Karpas-422 (cell line): ENCODE results near the gene ITGB2. TPM values are rescaled to one million over a fixed set of nuclear protein-coding genes. Genes with fewer than 3 reads are reported as not detected.

Experiments used
- DNase-seq: peaks from one replicate; pipeline ENCODE4 v3.0.0-alpha.2; 2015
- H2AFZ ChIP-seq: fragments of 200-600 bp; sonication (generic); 2 replicates; pipeline ENCODE4 v1.6.1; 2014; ENCODE audit warnings: antibody characterized with exemption, low read length, mixed read lengths
- H3K27ac ChIP-seq: fragments of 200-600 bp; sonication (generic); 2 replicates; pipeline ENCODE4 v1.5.1; 2014; ENCODE audit warnings: mild to moderate bottlenecking, low read length, moderate library complexity
- H3K27me3 ChIP-seq: fragments of 200-600 bp; sonication (generic); 2 replicates; pipeline ENCODE4 v1.6.1; 2014; ENCODE audit warnings: low read length, mixed read lengths
- H3K36me3 ChIP-seq: fragments of 200-600 bp; sonication (generic); 2 replicates; pipeline ENCODE4 v1.6.1; 2014; ENCODE audit warnings: low read length, mixed read lengths; ENCODE audit not compliant: insufficient read depth
- H3K4me1 ChIP-seq: fragments of 200-600 bp; sonication (generic); 2 replicates; pipeline ENCODE4 v1.6.1; 2014; ENCODE audit warnings: mild to moderate bottlenecking, low read length, mixed read lengths
- H3K4me2 ChIP-seq: fragments of 200-600 bp; sonication (generic); 2 replicates; pipeline ENCODE4 v1.6.1; 2014; ENCODE audit warnings: low read length, low read depth, mild to moderate bottlenecking; ENCODE audit not compliant: poor library complexity, severe bottlenecking
- H3K4me3 ChIP-seq: fragments of 200-600 bp; sonication (generic); 2 replicates; pipeline ENCODE4 v1.5.1; 2014; ENCODE audit warnings: mild to moderate bottlenecking, antibody characterized with exemption, low read length, mixed read lengths
- H3K79me2 ChIP-seq: fragments of 200-600 bp; sonication (generic); 2 replicates; pipeline ENCODE4 v1.6.1; 2014; ENCODE audit warnings: mild to moderate bottlenecking, low read length, mixed read lengths
- H3K9ac ChIP-seq: fragments of 200-600 bp; sonication (generic); 2 replicates; pipeline ENCODE4 v1.6.0; 2014; ENCODE audit warnings: low read length
- H3K9me2 ChIP-seq: fragments of 200-600 bp; sonication (generic), shearing (Covaris generic); replicated peaks from 2 replicates; pipeline ENCODE4 v1.6.0; 2014; ENCODE audit warnings: mild to moderate bottlenecking, low read length, moderate library complexity; ENCODE audit not compliant: insufficient read depth
- H3K9me3 ChIP-seq: fragments of 300-700, 200-600 bp; sonication (generic); 2 replicates; pipeline ENCODE4 v1.6.1; 2014; ENCODE audit warnings: low read length, mixed read lengths
- H4K20me1 ChIP-seq: fragments of 200-600 bp; sonication (generic); 2 replicates; pipeline ENCODE4 v1.6.1; 2014; ENCODE audit warnings: mild to moderate bottlenecking, antibody characterized with exemption, low read length, low read depth; ENCODE audit not compliant: insufficient read depth
- total RNA-seq: library from RNA; depleted of rRNA; stranded (reverse); fragments of >200 nt; shearing (Covaris generic); gene quantifications from 2 replicates; pipeline ENCODE4 v1.2.3, GENCODE V29; 2014; ENCODE audit warnings: low replicate concordance

ITGB2 gene
- total RNA-seq, 1 experiment from 2014 or later = 252 TPM

DNA sequence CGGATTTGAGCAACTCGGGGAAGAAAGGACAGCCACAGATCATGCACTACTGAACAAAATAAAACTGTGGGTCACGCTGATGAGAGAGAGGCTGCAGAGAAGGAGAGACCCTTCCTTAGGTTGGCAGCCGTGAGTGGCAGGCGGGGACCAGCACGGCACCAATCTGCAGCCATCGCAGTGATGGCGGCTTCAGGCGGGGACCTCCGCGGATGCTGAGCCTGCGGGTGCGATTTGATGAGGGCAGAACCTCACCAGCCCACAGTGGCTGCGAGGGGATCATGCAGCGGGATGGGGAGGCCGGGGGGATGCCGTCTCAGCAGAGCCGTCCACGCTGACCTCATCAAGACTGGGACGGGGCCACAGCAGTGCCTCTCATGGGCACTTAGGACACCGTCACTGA lies 11.8 kb downstream of the ITGB2 start:
- peaks cover 64% of the 10 kb centered on the region for H3K4me1 ChIP-seq

DNA sequence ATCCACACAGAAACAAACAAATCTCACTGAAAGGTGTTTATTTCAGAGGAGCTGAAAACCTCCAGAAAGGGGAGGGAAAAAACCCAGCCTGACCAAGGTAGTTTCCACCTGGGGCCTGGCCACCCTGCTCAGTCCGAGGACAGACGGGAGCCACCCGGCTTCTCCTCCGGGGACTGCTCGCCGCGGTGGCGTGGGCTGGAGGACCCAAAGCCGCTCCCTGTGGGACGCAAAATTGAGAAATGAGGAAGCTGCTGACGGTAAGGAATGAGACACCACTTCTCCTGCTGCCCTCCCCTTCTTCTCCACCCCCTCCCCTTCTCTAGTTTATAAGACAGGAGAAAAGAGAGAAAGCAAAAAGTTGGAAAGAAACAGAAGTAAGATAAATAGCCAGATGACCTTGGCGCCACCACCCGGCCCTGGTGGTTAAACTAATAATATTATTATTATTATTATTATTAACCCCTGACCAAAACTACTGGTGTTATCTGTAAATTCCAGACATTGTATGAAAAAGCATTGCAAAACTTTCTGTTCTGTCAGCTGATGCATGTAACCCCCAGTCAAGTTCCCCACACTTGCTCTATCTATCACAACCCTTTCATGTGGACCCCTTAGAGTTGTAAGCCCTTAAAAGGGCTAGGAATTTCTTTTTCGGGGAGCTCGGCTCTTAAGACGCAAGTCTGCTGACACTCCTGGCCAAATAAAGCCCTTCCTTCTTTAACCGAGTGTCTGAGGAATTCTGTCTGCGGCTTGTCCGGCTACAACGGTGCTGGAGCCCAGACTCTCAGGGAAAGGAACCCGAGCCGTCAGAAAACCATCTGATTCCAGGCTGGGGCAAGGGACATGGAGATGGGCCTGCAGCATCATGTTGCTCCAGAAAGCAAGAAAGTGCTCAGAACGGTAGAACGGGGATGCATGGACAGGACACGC lies 12.5 kb downstream of the ITGB2 start:
- H3K79me2 ChIP-seq = peaks cover 15% of the 10 kb centered on the region
- H3K9ac ChIP-seq = peak overlapping the region; percentile 45
- no peaks in the 10 kb centered on the region for H3K27me3 ChIP-seq
- H3K4me2 ChIP-seq = peak overlapping the region; percentile 39
- no peak overlapping the region for H2AFZ ChIP-seq
- no peak for DNase-seq
- H3K9me3 ChIP-seq = no peaks in the 10 kb centered on the region
- no peaks in the 10 kb centered on the region for H3K9me2 ChIP-seq
- H3K27ac ChIP-seq = peak overlapping the region; percentile 80
- H3K36me3 ChIP-seq = peaks cover 21% of the 10 kb centered on the region
- no peak overlapping the region for H3K4me3 ChIP-seq
- H3K4me1 ChIP-seq = peaks cover 58% of the 10 kb centered on the region
- no peaks in the 10 kb centered on the region for H4K20me1 ChIP-seq

More for the DNA sequence above, 11.8 kb downstream of the ITGB2 start:
- no peaks in the 10 kb centered on the region for H3K27me3 ChIP-seq
- H3K9ac ChIP-seq = peak overlapping the region; percentile 45; the same call in 1 of the 2 replicates
- H3K9me2 ChIP-seq = no peaks in the 10 kb centered on the region
- no peak for DNase-seq
- no peak overlapping the region for H2AFZ ChIP-seq
- no peak overlapping the region for H3K4me3 ChIP-seq
- H3K4me2 ChIP-seq = peak overlapping the region; percentile 39
- H3K27ac ChIP-seq = peak overlapping the region; percentile 80; the same call in 1 of the 2 replicates
- no peaks in the 10 kb centered on the region for H3K9me3 ChIP-seq
- peaks cover 19% of the 10 kb centered on the region for H3K36me3 ChIP-seq
- H3K79me2 ChIP-seq = peaks cover 22% of the 10 kb centered on the region
- H4K20me1 ChIP-seq = no peaks in the 10 kb centered on the region; the same call in 1 of the 2 replicates

DNA sequence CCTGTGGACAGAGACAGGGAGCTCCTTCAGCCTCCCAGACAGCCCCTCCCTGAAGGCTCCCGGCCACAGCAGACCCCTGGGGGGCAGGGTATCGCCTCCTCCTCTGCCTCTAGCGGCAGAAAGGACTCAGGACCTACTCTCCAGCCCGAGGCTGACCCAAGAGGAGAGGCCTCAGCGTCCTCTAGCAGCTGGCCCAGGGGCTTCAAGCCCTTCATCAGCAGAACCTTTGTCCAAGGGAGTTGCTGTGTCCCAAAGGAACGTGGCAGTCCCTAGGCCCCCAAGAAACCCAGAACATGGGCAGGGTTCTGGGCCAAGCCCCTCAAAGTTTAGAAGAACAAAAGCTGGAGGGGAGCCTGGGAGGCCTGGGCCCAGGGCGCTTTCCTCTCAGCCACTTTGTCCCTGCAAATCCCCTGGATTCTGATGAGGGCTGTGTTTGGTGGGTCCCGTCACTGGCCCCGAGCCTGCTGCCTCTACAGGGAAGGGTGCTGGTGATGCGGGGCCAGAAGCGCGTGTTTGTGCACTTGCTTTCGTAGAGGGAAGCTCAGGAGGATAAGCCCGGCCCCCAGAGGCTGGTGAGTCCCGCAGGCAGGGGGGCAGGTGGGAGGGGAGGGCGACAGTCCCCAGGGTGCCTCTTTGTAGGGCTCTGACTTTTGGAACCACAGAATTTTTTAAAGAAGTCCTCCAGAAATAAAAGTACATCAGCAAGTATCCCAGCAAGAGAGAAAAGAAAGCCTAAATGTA lies 13.3 kb downstream of the ITGB2 start:
- Histone ChIP-seq H3K4me3 (no peak overlapping the region), H3K36me3 (peaks cover 29% of the 10 kb centered on the region), H3K9me2 (no peaks in the 10 kb centered on the region), H3K4me2 (peak overlapping the region; percentile 14), H3K27ac (peak overlapping the region; percentile 80), H3K9ac (peak overlapping the region; percentile 44), H3K79me2 (peaks cover 12% of the 10 kb centered on the region; the same call in 1 of the 2 replicates), H3K27me3 (no peaks in the 10 kb centered on the region), H4K20me1 (no peaks in the 10 kb centered on the region; the same call in 1 of the 2 replicates), H3K4me1 (peaks cover 52% of the 10 kb centered on the region), H3K9me3 (no peaks in the 10 kb centered on the region), H2AFZ (no peak overlapping the region)
- no peak for DNase-seq

DNA sequence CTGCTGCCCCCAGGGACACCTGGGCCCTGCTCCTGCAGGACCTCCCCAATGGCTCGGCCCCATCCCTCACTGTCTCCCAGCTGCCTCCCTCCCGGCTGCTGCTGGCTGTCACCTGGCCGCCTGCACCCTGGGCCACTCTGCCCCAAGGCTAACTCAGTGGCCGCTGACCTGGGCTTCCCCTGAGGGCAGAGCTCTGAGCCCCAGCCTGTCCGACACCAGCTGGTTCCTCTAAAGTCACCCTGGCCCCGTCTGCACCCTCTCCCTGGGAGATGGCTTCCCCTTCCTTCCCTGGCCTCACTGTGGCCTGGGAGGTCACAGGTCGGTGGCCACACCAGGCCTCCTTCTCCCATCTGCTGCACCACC lies 15.0 kb downstream of the ITGB2 start:
- no peak for DNase-seq
- Histone ChIP-seq H3K9ac (no peak overlapping the region), H2AFZ (no peak overlapping the region), H3K79me2 (no peaks in the 10 kb centered on the region), H3K27ac (no peak overlapping the region), H3K9me3 (no peaks in the 10 kb centered on the region), H3K4me3 (no peak overlapping the region), H3K36me3 (peaks cover 39% of the 10 kb centered on the region), H3K4me2 (no peak overlapping the region), H3K4me1 (peaks cover 35% of the 10 kb centered on the region), H3K27me3 (no peaks in the 10 kb centered on the region), H4K20me1 (no peaks in the 10 kb centered on the region; the same call in 1 of the 2 replicates), H3K9me2 (no peaks in the 10 kb centered on the region)

DNA sequence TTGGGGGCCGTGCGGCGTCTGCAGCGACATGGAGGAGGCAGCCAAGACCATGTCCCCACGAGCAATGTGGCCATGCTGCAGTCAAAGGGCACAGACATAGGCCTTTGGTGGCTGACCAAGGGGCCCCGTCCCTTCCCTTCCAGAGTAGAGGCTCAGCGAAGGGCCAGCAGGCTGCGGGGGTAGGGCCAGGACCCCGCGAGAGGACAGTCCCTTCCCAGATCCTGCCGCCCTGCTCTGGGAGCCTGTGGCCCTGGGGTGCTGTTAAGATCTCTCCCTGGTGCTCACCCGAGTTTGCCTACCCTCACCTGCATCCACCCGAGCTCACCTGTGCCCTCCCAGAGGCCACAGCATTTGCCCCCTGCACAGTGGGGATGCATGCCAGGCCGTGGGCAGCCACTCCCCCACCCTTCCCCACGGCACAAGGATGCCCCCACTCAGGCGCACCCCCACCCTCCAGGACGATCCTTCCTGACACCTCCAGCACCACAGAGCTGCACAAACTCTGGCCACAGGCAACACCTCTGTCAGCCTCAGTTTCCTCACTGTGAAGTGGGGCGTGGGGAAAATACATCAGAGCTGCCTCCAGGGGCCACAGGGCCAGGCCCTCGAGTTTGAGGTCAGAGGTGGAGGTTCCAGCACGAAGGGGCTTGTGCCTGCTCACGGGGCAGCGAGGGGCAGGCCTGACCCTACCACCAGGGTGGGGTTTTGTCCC lies 15.5 kb downstream of the ITGB2 start:
- no peaks in the 10 kb centered on the region for H3K79me2 ChIP-seq
- no peak overlapping the region for H3K4me3 ChIP-seq
- DNase-seq = no peak
- H3K4me2 ChIP-seq = no peak overlapping the region
- H3K27me3 ChIP-seq = no peaks in the 10 kb centered on the region
- no peaks in the 10 kb centered on the region for H3K9me2 ChIP-seq
- no peak overlapping the region for H2AFZ ChIP-seq
- H4K20me1 ChIP-seq = no peaks in the 10 kb centered on the region; the same call in 1 of the 2 replicates
- no peaks in the 10 kb centered on the region for H3K9me3 ChIP-seq
- H3K9ac ChIP-seq = no peak overlapping the region
- H3K27ac ChIP-seq = no peak overlapping the region
- peaks cover 29% of the 10 kb centered on the region for H3K4me1 ChIP-seq
- H3K36me3 ChIP-seq = peaks cover 41% of the 10 kb centered on the region

DNA sequence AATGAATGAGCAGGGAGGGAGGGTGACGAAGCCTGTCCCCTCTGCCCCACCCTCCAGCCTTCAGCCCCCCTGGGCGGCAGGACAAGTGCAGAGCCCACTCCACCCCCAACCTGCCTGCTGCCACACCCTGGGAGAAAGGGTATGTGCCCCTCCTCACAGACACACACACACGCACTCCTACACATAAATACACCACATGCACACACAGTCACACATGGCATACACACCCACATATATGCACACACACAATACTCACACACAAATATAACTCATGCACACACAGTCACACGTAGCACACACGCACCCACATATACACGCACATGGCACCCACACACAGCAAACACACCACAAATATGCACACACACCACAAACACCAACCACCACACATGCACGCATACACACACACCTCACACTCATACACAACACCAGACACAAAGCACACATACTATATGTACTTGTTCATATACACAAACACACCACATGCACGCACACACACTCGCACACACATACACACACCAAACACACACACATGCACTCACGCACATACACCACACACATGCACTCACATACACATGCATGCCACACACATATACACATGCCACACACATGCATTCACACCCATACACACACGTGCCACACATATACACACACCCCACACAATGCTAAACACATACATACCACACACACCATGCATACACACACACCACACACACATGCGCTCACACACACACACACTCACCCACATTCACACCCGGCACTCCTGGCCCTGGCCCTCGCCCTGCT lies 16.4 kb downstream of the ITGB2 start:
- peaks cover 21% of the 10 kb centered on the region for H3K4me1 ChIP-seq
- DNase-seq = no peak
- no peaks in the 10 kb centered on the region; the same call in 1 of the 2 replicates for H4K20me1 ChIP-seq
- H2AFZ ChIP-seq = no peak overlapping the region
- peaks cover 37% of the 10 kb centered on the region for H3K36me3 ChIP-seq
- H3K79me2 ChIP-seq = no peaks in the 10 kb centered on the region
- H3K9me3 ChIP-seq = no peaks in the 10 kb centered on the region
- no peak overlapping the region for H3K4me2 ChIP-seq
- no peak overlapping the region for H3K27ac ChIP-seq
- H3K4me3 ChIP-seq = no peak overlapping the region
- H3K9me2 ChIP-seq = no peaks in the 10 kb centered on the region
- H3K9ac ChIP-seq = no peak overlapping the region
- H3K27me3 ChIP-seq = no peaks in the 10 kb centered on the region

DNA sequence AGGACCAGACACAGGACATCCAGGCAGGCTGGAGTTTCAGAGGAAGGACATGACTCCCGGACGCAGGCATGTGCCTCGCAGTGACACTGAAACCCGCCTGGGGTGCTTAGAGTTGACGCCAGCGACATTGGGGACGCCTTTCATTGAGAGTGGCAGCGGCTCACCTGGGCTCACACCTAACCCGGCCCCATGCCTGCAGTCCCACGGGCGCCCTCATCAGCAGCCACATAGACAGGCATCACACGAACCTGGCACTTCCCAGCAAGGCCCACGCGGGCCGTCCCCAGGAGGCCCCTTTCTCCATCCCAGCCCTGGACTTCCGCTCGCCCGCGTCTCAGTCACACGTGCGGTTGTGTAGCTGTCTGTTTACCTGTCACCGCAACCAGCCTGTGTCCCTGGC lies 17.0 kb downstream of the ITGB2 start:
- H3K4me1 ChIP-seq = peaks cover 15% of the 10 kb centered on the region
- no peak overlapping the region for H3K9ac ChIP-seq
- H3K27ac ChIP-seq = no peak overlapping the region
- H3K79me2 ChIP-seq = no peaks in the 10 kb centered on the region
- H3K27me3 ChIP-seq = no peaks in the 10 kb centered on the region
- H3K4me2 ChIP-seq = no peak overlapping the region
- no peaks in the 10 kb centered on the region for H3K9me2 ChIP-seq
- H3K36me3 ChIP-seq = peaks cover 41% of the 10 kb centered on the region
- H3K9me3 ChIP-seq = no peaks in the 10 kb centered on the region
- no peak for DNase-seq
- H3K4me3 ChIP-seq = no peak overlapping the region
- no peak overlapping the region for H2AFZ ChIP-seq
- no peaks in the 10 kb centered on the region; the same call in 1 of the 2 replicates for H4K20me1 ChIP-seq
